PC-3 (cell line): ENCODE results near the gene NFKBIA. TPM values are rescaled to one million over a fixed set of nuclear protein-coding genes. Genes with fewer than 3 reads are reported as not detected.

ENCODE experiments used
- ATAC-seq: fragments of 200-7000 bp; cut with Tn5 transposase; 2 replicates; pipeline ENCODE4 v1.9.1; 2020; ENCODE audit warnings: mild to moderate bottlenecking, moderate library complexity
- BruUV-seq: library from RNA; stranded (reverse); fragments of 400-500 nt; replicated peaks from 2 replicates; lab custom pipeline; 2021; lab: Mats Ljungman, UMichigan
- CTCF ChIA-PET: fragments of 300-600 bp; sonication (Branson Sonifier 250); formaldehyde crosslinking; loops from one replicate; lab custom pipeline; 2022; ENCODE audit warnings: antibody characterized with exemption; lab: Charles Lee
- POLR2A ChIA-PET: fragments of 300-600 bp; sonication (Branson Sonifier 250); formaldehyde crosslinking; loops from one replicate; lab custom pipeline; 2022; ENCODE audit warnings: antibody characterized with exemption; ENCODE audit not compliant: unreplicated experiment; lab: Charles Lee
- DNase-seq: peaks from one replicate; pipeline ENCODE4 v3.0.0-alpha.2; 2015
- H2AFZ ChIP-seq: fragments of 300-600 bp; sonication (generic); 2 replicates; pipeline ENCODE4 v1.6.0; 2016; ENCODE audit warnings: antibody characterized with exemption, low read length
- H3F3A ChIP-seq: fragments of 300-600 bp; sonication (generic); one replicate; pipeline ENCODE4 v1.6.0; 2017; ENCODE audit warnings: antibody characterized with exemption, low read length, control low read depth, mild to moderate bottlenecking; ENCODE audit not compliant: unreplicated experiment
- H3K27ac ChIP-seq: fragments of 300-600 bp; sonication (generic); 2 replicates; pipeline ENCODE4 v1.5.1; 2016; ENCODE audit warnings: mild to moderate bottlenecking, low read length
- H3K27me3 ChIP-seq: fragments of 300-600 bp; sonication (generic); 2 replicates; pipeline ENCODE4 v1.6.1; 2016; ENCODE audit warnings: low read length, mixed read lengths
- H3K36me3 ChIP-seq: fragments of 300-600 bp; sonication (generic); 2 replicates; pipeline ENCODE4 v1.6.1; 2016; ENCODE audit warnings: low read depth, mixed run types, low read length, mixed read lengths
- H3K4me1 ChIP-seq: fragments of 300-600 bp; sonication (generic); 2 replicates; pipeline ENCODE4 v1.5.1; 2016; ENCODE audit warnings: low read length; ENCODE audit not compliant: insufficient read depth
- H3K4me2 ChIP-seq: fragments of 300-600 bp; sonication (generic); 2 replicates; pipeline ENCODE4 v1.6.0; 2016; ENCODE audit warnings: low read length
- H3K4me3 ChIP-seq: fragments of 300-600 bp; sonication (generic); 2 replicates; pipeline ENCODE4 v1.5.1; 2016; ENCODE audit warnings: mild to moderate bottlenecking, low read length, mixed read lengths
- H3K79me2 ChIP-seq: fragments of 300-600 bp; sonication (generic); 2 replicates; pipeline ENCODE4 v1.6.1; 2017; ENCODE audit warnings: low read length, mixed read lengths
- H3K9ac ChIP-seq: fragments of 300-600 bp; sonication (generic); 2 replicates; pipeline ENCODE4 v1.6.0; 2016; ENCODE audit warnings: mild to moderate bottlenecking, low read length
- H3K9me2 ChIP-seq: fragments of 300-600 bp; sonication (generic); replicated peaks from 2 replicates; pipeline ENCODE4 v1.6.1; 2016; ENCODE audit warnings: mixed run types, low read length, mixed read lengths
- H3K9me3 ChIP-seq: fragments of 300-600 bp; sonication (generic); 2 replicates; pipeline ENCODE4 v1.6.1; 2016; ENCODE audit warnings: low read length, mixed read lengths
- H4K20me1 ChIP-seq: fragments of 300-600 bp; sonication (generic); 2 replicates; pipeline ENCODE4 v1.6.1; 2016; ENCODE audit warnings: low read length, mixed read lengths
- EZH2 ChIP-seq: fragments of 300-600 bp; sonication (generic); IDR thresholded peaks from one replicate; pipeline ENCODE4 v1.6.1; 2017; ENCODE audit warnings: antibody characterized with exemption, mild to moderate bottlenecking, low read length; ENCODE audit not compliant: unreplicated experiment
- EZH2phosphoT487 ChIP-seq: fragments of 300-600 bp; sonication (generic); IDR thresholded peaks from 2 replicates; pipeline ENCODE4 v1.6.1; 2018; ENCODE audit warnings: mild to moderate bottlenecking, antibody characterized with exemption, low read length, borderline replicate concordance
- intact Hi-C: fragments of 100-400 bp; cut with micrococcal nuclease; formaldehyde crosslinking; loops from 2 replicates; pipeline ENCODE4 v1.9.0; 2023
- total RNA-seq: library from RNA; depleted of rRNA; stranded (reverse); fragments of >200 nt; gene quantifications from 2 replicates; pipeline ENCODE4 v1.2.3, GENCODE V29; 2014
- TF ChIP-seq, protein P1 (sequence below): fragments of 300-600 bp; sonication (generic); conservative IDR thresholded peaks from 2 replicates; pipeline ENCODE4 v1.5.1; 2017; ENCODE audit warnings: antibody characterized with exemption, low read depth, mild to moderate bottlenecking, low read length

NFKBIA gene
- total RNA-seq, 1 experiment from 2014 or later = 226 TPM

DNA sequence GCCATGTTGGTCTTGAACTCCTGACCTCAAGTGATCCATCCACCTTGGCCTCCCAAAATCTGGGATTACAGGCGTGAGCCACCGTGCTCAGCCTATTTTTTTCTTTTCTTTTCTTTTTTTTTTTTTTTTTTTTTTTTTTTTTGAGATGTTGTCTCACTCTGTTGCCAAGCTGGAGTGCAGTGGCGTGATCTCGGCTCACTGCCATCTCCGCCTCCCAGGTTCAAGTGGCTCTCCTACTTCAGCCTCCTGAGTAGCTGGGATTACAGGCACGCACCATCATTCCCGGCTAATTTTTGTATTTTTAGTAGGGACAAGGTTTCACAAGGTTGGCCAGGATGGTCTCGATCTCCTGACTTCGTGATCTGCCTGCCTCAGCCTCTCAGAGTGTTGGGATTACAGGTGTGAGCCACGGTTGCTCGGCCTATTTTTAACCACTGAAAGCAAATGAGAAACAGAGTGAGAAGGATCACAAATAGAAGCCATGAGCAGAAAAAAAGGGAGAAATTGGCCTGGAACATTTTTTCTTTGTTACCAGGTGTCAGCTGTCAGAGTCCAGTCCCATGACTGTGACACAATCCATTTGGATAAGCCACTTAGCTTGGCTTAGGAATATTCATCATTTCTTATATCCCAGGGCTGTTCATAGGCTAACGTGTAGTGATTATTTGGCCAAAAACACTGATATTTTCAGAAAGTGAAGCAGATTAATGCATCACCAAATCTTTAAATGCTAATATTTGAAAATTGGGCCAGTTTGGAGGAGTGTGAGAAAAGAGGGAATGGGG lies 7.9 kb upstream of the NFKBIA start:
- intact Hi-C loops = loop anchor here (1.0 kb wide), 2 partner anchors 272 to 275 kb away; no protein-coding TSS in a partner anchor
- ATAC-seq (no peak), DNase-seq (no peak)
- Histone ChIP-seq H3K9me2 (no peaks in the 10 kb centered on the region), H4K20me1 (no peaks in the 10 kb centered on the region), H3K4me3 (no peak overlapping the region), H3K27ac (no peak overlapping the region), H3K36me3 (no peaks in the 10 kb centered on the region), H3K27me3 (no peaks in the 10 kb centered on the region), H3K4me1 (peaks cover 13% of the 10 kb centered on the region), H2AFZ (peak overlapping the region; percentile 82), H3K9me3 (no peaks in the 10 kb centered on the region), H3K79me2 (no peaks in the 10 kb centered on the region), H3K4me2 (0 out of 2 replicates have a peak overlapping the region, but pooled peaks have one; percentile 37), H3F3A (no peaks in the 10 kb centered on the region), H3K9ac (no peak overlapping the region)
- TF ChIP-seq EZH2 (no peak), EZH2phosphoT487 (no peak)
- TF ChIP-seq, protein P1, sequence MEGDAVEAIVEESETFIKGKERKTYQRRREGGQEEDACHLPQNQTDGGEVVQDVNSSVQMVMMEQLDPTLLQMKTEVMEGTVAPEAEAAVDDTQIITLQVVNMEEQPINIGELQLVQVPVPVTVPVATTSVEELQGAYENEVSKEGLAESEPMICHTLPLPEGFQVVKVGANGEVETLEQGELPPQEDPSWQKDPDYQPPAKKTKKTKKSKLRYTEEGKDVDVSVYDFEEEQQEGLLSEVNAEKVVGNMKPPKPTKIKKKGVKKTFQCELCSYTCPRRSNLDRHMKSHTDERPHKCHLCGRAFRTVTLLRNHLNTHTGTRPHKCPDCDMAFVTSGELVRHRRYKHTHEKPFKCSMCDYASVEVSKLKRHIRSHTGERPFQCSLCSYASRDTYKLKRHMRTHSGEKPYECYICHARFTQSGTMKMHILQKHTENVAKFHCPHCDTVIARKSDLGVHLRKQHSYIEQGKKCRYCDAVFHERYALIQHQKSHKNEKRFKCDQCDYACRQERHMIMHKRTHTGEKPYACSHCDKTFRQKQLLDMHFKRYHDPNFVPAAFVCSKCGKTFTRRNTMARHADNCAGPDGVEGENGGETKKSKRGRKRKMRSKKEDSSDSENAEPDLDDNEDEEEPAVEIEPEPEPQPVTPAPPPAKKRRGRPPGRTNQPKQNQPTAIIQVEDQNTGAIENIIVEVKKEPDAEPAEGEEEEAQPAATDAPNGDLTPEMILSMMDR = no peak
- POLR2A ChIA-PET = no interaction called here
- CTCF ChIA-PET = interaction anchor here (0.7 kb wide), 1 partner anchor 8 kb away, joined by 4 read pairs; no protein-coding TSS in a partner anchor
- BruUV-seq = no TSS peak

DNA sequence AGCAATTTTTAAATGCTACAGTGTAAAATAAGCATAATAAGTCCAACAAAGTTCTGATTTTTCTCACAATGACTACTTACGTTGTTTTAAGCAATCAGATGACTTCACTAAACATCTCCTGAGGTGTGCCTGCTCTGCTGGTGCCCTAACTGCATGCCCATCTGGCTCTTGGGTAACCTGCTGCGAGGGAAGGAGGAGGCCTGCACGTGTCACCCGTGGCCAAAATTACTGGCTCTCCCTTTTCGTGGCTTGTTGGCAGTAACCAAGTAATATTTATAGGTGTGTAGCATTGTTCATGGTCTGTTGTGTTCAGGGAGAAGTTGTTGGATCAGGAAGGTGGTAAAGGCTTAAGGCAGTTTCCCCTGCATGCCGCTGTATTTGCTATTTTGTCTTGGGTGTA lies 6.3 kb upstream of the NFKBIA start:
- BruUV-seq = no TSS peak

More for the DNA sequence above, 6.3 kb upstream of the NFKBIA start:
- Histone ChIP-seq H3K79me2 (no peaks in the 10 kb centered on the region), H3K36me3 (no peaks in the 10 kb centered on the region), H4K20me1 (no peaks in the 10 kb centered on the region), H3K9ac (no peak overlapping the region), H3K9me2 (no peaks in the 10 kb centered on the region), H3K4me1 (peaks cover 16% of the 10 kb centered on the region), H2AFZ (no peak overlapping the region; the same call in 1 of the 2 replicates), H3K9me3 (no peaks in the 10 kb centered on the region), H3K4me2 (no peak overlapping the region), H3F3A (no peaks in the 10 kb centered on the region), H3K4me3 (no peak overlapping the region), H3K27me3 (no peaks in the 10 kb centered on the region), H3K27ac (no peak overlapping the region)
- no peak for ATAC-seq
- POLR2A ChIA-PET = no interaction called here
- no peak for DNase-seq
- intact Hi-C loops = no loop called here
- CTCF ChIA-PET = interaction anchor here (0.8 kb wide), 1 partner anchor 149 kb away, joined by 3 read pairs; no protein-coding TSS in a partner anchor
- TF ChIP-seq, protein P1 = no peak
- TF ChIP-seq EZH2phosphoT487 = no peak
- TF ChIP-seq EZH2 = no peak
